Stimulated activated CD8-positive, alpha-beta memory T cell treated with anti-CD3 and anti-CD28 coated beads, Interleukin-15, amount 100 ng/mL, for 48 hours (primary cell): ENCODE results near the gene SLC35F1.
A peak's percentile ranks its signal among the peaks of the same experiment; 100 is the strongest.

Experiments
- DNase-seq, 2 donors: peaks; one replicate each; pipeline ENCODE4 v3.0.0-alpha.2; 2020; ENCODE audit warnings: low read depth in 2 of 2

Gene SLC35F1

DNA sequence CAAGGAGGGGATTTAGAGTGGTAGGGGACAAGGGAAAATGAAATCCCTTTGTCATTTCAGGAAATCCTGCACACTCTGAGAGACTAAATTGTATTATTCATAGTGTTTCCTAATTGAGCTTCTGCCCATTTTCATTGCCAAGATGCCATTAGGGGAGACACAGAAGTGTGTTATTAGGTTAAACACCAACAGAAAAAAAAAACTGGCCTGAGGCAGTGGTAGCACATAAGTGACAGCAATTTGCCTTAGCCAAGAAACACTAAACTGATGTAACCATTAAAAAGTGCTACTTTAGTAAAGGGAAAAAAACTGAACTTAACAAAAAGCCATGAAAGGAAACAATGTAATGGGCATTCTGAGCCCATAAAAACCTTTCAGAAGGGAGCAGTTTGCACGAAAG, 370.6 kb downstream of the SLC35F1 start:
- DNase-seq, result no peak

- no peak for DNase-seq
These were observed 373.1 kb downstream of the SLC35F1 start for GRCh38 chr6:118280210-118280609.

DNA sequence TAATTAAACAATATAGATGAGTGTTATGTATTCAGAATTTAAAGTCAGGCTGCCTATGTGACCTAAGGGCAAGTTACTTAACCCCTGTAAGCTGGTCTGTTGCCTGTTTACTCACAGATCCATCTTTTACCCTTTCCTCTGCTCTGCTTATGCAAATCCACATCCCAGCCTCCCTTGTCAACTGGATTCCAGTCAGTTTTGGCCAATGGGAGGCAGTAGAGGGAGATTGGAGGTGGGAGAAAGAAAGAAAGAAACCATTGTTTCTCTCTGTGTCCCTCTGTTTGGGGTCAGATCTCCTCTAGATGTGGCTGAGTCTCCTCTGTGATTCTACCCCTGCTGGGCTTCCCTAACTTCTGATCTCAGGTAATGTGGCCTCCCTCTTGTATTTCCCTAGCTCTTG, 374.2 kb downstream of the SLC35F1 start:
- DNase-seq, result no peak

GRCh38 chr6:118283766-118284165, 376.7 kb downstream of the SLC35F1 start:
- DNase-seq, result peak in 1 of 2 donors; percentile 4

GRCh38 chr6:118284736-118285360, 377.8 kb downstream of the SLC35F1 start:
- DNase-seq, result no peak

DNA sequence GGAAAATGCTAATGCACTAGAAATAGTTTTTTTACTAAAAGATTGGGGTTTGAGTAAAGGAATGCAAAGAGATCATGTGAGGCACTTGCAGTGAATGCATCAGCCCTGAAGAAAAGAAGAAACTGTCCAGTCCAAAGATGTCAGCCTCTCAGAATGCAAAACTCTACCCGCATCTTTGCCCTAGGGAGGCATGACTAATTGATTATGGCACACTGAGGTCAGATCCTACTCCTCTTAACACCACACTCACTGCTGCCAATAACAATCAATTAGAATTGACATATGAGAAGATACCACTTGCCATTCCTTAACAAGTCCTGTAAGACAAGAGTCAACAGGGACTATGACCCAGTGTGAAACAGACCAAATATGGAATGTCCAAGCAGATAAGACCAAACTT, 378.7 kb downstream of the SLC35F1 start:
- DNase-seq, result no peak

DNA sequence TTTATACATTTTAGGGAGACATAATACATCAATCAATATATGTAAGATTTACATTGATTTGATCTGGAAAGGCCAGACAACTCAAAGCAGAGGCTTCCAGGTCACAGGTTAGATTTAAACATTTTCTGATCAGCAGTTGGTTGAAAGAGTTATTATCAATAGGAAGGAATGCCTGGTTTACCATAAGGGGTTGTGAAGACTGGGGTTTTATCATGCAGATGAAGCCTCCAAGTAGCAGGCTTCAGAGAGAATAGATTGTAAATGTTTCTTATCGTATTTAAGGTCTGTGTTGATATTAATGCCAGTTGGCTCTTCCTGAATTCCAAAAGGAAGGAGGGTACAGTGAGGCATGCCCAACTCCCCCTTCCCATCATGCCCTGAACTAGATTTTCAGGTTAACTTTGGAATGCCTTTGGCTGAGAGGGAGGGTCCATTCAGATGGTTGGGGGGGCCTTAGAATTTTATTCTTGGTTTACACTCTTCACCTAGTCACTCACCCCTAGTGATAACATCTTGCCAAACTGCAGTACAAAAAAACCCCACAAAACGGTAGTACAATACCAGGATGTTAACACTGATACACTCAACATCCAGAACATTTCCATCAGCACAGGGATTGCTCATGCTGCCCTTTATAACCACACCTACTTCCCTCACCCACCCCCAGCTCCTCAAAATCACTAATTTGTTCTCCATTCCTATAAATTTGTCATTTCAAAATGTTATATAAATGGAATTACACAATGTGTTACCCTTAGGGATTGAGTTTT, 381.5 kb downstream of the SLC35F1 start:
- no peak for DNase-seq

GRCh38 chr6:118292558-118292957, 385.5 kb downstream of the SLC35F1 start:
- DNase-seq, result no peak

DNA sequence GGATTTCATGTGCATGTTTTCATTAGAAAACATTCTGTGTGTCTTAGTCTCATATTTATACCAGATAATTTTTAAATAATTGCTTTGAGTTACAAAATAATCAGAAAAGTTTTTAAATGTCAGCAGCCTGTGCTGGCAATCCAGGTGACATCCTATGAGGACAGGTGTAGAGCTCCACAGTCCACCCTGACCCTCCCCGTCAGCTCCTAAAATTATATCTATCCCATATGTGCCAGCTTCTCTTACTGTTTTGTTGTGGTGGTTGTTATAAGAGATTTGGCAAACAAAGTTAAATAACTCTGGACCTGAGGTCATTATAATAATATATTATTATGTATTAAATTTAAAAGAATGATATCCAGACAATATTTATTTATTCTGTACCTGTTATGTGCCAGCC, 387.8 kb downstream of the SLC35F1 start:
- no peak for DNase-seq

- no peak for DNase-seq
These were observed 388.3 kb downstream of the SLC35F1 start for GRCh38 chr6:118295336-118295735.

DNA sequence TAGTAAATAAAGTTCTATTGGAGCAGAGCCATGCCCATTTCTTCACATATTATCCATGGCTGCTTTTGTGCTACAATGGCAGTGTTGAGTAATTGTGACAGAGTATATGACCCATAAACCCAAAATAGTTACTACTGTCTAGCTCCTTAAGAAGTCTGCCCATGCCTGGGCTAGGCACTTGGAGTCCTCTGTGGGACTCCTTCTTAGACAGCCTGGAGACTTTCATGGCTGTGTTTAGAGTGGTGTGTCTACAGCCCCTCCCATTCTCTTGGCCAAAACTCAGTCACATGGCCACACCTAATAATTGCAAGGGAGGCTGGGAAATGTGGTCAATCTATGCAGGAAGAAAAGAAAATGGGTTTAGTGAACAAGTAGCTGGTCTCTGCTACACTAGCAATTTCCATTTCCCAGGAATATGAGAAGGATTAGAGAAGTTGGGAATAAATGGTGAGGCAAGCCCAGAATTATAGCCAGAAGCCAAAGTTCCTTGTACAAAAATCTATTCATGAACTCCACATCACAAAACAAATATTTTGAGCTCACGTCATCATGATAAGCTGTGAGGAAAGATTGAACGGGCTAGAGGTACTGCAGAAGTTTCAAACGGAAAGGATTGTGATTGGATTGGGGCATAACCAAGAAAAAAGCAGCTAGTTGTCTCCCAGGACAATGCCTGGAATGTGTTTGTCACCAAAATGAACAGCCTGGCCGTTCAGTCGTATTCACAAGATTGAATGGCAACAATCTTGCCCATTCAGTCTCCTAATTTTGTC, 389.3 kb downstream of the SLC35F1 start:
- DNase-seq, result no peak

DNA sequence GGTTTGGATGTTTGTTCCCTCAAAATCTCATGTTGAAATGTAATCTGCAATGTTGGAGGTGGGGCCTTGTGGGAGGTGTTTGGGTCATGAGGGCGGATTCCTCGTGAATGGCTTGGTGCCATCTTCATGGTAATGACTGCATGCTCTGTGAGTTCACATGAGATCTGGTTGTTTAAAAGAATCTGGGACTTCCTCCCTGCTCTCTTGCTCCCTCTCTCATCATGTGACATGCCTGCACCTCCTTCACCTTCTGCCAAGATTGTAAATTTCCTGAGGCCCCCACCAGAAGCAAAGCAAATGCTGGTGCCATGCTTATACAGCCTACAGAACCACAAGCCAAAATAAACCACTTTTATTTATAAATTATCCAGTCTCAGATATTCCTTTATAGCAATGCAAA, 390.8 kb downstream of the SLC35F1 start:
- DNase-seq, result no peak

- DNase-seq, result no peak
These were observed 391.7 kb downstream of the SLC35F1 start for GRCh38 chr6:118298476-118299427.

GRCh38 chr6:118299457-118299856, 392.4 kb downstream of the SLC35F1 start:
- no peak for DNase-seq

GRCh38 chr6:118304321-118304720, 397.3 kb downstream of the SLC35F1 start:
- no peak for DNase-seq

DNA sequence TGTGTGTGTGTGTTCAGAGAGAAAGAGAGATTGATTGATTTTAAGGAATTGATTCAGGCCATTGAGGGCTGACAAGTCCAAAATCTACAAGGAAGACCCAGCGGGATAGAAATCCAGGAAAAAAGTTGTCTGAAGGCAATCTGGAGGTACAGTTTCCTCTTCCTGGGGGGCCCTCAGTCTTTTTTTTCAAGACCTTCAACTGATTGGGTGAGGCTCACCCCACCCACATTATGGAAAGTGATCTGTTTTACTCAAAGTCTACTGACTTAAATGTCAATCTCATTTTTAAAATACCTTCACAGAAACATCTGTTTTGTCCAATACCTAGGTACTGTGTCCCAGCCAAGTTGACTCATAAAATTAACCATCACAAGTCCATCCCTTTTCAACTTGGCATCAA, 398.0 kb downstream of the SLC35F1 start:
- no peak for DNase-seq

DNA sequence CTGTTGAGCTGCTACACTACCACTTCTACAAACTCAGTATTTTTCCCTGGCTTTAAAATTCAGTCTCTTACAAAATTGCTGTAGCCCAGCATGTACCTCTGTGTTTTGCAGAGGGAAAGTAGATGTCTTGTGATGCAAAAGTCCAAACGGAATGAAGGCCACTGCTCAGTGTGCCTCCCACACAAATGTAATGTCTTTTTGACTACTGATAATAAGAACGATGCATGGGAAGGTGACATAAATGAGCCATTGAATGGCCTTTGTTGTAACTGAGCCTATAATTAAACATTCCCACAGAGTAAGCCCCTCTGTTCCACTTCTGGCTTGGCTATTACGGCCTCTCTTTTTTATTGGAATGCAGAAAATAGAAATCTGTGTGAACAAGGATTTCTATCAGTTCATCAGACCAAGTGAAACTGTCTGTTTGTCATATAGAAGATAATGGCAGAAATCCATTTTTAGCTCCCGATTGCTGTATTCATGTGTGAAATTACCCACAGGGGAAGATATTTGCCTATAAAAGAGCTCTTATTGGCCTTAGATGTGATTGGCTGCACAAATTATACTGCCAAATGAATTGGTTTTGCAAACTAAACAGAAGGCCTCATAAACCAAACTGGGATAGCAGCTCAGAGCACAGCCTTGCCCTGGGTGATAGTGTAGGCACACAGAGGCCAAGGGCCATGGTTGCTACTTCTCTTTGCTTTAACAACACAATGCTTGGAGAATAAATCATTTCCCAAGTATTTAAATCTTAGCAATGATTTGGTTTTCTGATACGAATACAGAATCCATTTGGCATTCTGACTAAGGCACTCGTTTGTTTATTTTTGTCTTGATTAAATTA, 399.6 kb downstream of the SLC35F1 start:
- DNase-seq, result no peak

DNA sequence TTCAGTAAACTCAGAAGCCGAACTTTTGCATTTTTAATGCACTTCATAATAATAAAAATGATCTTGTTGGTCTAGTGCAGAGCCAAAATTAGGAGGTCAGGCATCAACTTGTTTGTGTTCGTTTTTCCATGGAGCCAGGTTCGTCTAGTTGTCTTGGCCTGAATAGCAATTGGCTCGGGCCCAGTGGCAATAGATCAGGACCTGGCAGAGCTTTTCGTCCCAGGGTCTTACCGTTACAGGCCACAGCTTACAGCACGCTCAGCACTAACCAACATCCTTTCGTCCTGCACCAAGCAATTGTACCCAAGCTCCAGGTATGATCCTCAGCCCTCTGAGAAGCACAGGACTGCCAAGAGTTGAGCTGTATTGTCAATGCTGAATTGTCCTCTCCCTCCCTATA, 400.5 kb downstream of the SLC35F1 start:
- no peak for DNase-seq

GRCh38 chr6:118309337-118310093, 402.5 kb downstream of the SLC35F1 start:
- no peak for DNase-seq

- DNase-seq, result no peak
These were observed 406.1 kb downstream of the SLC35F1 start for GRCh38 chr6:118313208-118313607.
